K562 (cell line): ENCODE measurements around the gene TIMP4. TPM values are rescaled to one million over a fixed set of nuclear protein-coding genes. Genes with fewer than 3 reads are reported as not detected.

ENCODE experiments used
- ATAC-seq: fragments of 200-7000 bp; cut with Tn5 transposase; 3 replicates; pipeline ENCODE4 v1.9.1; 2020; ENCODE audit warnings: moderate library complexity
- BruUV-seq: library from RNA; stranded (reverse); fragments of 400-500 nt; replicated peaks from 2 replicates; lab custom pipeline; 2021; lab: Mats Ljungman, UMichigan
- CTCF ChIA-PET: fragments of 300-600 bp; formaldehyde crosslinking; extraction: SDS; loops from one replicate; lab custom pipeline; 2021; ENCODE audit warnings: low intra/inter-chr PET ratio; lab: Yijun Ruan, JAX
- POLR2A ChIA-PET: fragments of 300-600, 350-650 bp; sonication (Branson Sonifier 250); formaldehyde crosslinking; extraction: SDS; loops from one replicate; lab custom pipeline; 2021; ENCODE audit warnings: antibody characterized with exemption, inconsistent platforms; lab: Yijun Ruan, JAX
- DNase-seq, 4 experiments: peaks; one replicate each; pipeline versions ENCODE4 v3.0.0 to v3.0.0-alpha.2; 2011 to 2018; ENCODE audit warnings: low spot score in 3 of 4, mixed read lengths in 3 of 4; ENCODE audit errors: extremely low read depth in 1 of 4
- FAIRE-seq: peaks from 2 replicates; lab custom pipeline; 2011; peaks lifted over from hg19 to GRCh38; lab: Jason Lieb, UNC
- H2AFZ ChIP-seq: 2 replicates; pipeline ENCODE4 v1.6.0; 2011; ENCODE audit warnings: low read depth, low read length, control low read depth, inconsistent platforms
- H3K27ac ChIP-seq: fragments of 200-600 bp; 3 replicates; pipeline ENCODE4 v1.8.0; 2011; ENCODE audit warnings: low read depth, mild to moderate bottlenecking, control low read depth, inconsistent platforms, low read length, moderate library complexity, mixed read lengths; ENCODE audit errors: extremely low read depth
- H3K27me3 ChIP-seq, 2 experiments: fragments of 300-600 bp in 1 of 2; 2 replicates in 1 of 2; 3 replicates in 1 of 2; pipeline versions ENCODE4 v1.6.0 to v1.8.0; 2011; ENCODE audit warnings: inconsistent platforms in 2 of 2, low read length in 2 of 2, mild to moderate bottlenecking in 1 of 2, mixed read lengths in 1 of 2, moderate library complexity in 1 of 2; ENCODE audit not compliant: control insufficient read depth in 2 of 2, insufficient read depth in 2 of 2
- H3K36me3 ChIP-seq: fragments of 300-600 bp; 3 replicates; pipeline ENCODE4 v1.8.0; 2011; ENCODE audit warnings: mild to moderate bottlenecking, low read length, inconsistent platforms; ENCODE audit not compliant: control insufficient read depth, insufficient read depth
- H3K4me1 ChIP-seq, 2 experiments: fragments of 200-600 bp in 1 of 2; replicated peaks in 1 of 2; 2 replicates in 1 of 2; 3 replicates in 1 of 2; pipeline versions ENCODE4 v1.5.1 to v1.8.0; 2011; ENCODE audit warnings: inconsistent platforms in 2 of 2, low read length in 2 of 2, mild to moderate bottlenecking in 1 of 2, mixed read lengths in 1 of 2, moderate library complexity in 1 of 2; ENCODE audit not compliant: control insufficient read depth in 2 of 2, insufficient read depth in 2 of 2
- H3K4me2 ChIP-seq: 2 replicates; pipeline ENCODE4 v1.6.1; 2011; ENCODE audit warnings: low read length, control low read depth, inconsistent platforms, mixed read lengths; ENCODE audit not compliant: insufficient read depth
- H3K4me3 ChIP-seq: fragments of 200-600 bp; sonication (generic), shearing (Covaris generic); 2 replicates; pipeline ENCODE4 v1.5.1; 2016; ENCODE audit warnings: control low read depth, inconsistent platforms
- H3K79me2 ChIP-seq: fragments of 200-600 bp; 3 replicates; pipeline ENCODE4 v1.8.0; 2011; ENCODE audit warnings: low read length, inconsistent platforms; ENCODE audit not compliant: control insufficient read depth, insufficient read depth
- H3K9ac ChIP-seq, 2 experiments: 2 replicates each; pipeline versions ENCODE4 v1.6.0 to v1.6.1; 2011; ENCODE audit warnings: low read depth in 2 of 2, low read length in 2 of 2, control low read depth in 1 of 2, inconsistent platforms in 1 of 2, mild to moderate bottlenecking in 1 of 2, mixed read lengths in 1 of 2; ENCODE audit not compliant: insufficient read depth in 1 of 2
- H3K9me1 ChIP-seq: one replicate; pipeline ENCODE4 v1.6.0; 2011; ENCODE audit warnings: inconsistent platforms, mild to moderate bottlenecking, low read length, moderate library complexity; ENCODE audit not compliant: control insufficient read depth, insufficient read depth
- H3K9me3 ChIP-seq: replicated peaks from 2 replicates; pipeline ENCODE4 v1.5.1; 2011; ENCODE audit warnings: low read depth, low read length, inconsistent platforms; ENCODE audit not compliant: control insufficient read depth, insufficient read depth
- H4K20me1 ChIP-seq: replicated peaks from 2 replicates; pipeline ENCODE4 v1.6.1; 2011; ENCODE audit warnings: low read length, inconsistent platforms, mixed read lengths; ENCODE audit not compliant: control insufficient read depth, insufficient read depth
- CBFA2T2 ChIP-seq: fragments of 450-650 bp; conservative IDR thresholded peaks from 2 replicates; pipeline ENCODE4 v1.6.1; 2017; ENCODE audit warnings: mild to moderate bottlenecking
- GTF2A2 ChIP-seq: IDR thresholded peaks from 2 replicates; pipeline ENCODE4 v1.6.1; 2016; ENCODE audit warnings: mild to moderate bottlenecking, missing genetic modification characterization, missing compliant biosample characterization
- MTF1 ChIP-seq: fragments of 250-450 bp; sonication (Bioruptor Pico); IDR thresholded peaks from 2 replicates; pipeline ENCODE4 v1.9.0; 2021; ENCODE audit warnings: moderate library complexity, mild to moderate bottlenecking, inconsistent platforms, borderline replicate concordance
- OTX1 ChIP-seq: fragments of 450-650 bp; formaldehyde crosslinking; IDR thresholded peaks from 2 replicates; pipeline ENCODE4 v1.4.0; 2022; ENCODE audit warnings: mild to moderate bottlenecking
- PPARD ChIP-seq: fragments of 250-450 bp; sonication (Bioruptor Pico); IDR thresholded peaks from 2 replicates; pipeline ENCODE4 v1.8.0; 2022; ENCODE audit warnings: inconsistent platforms, mild to moderate bottlenecking, moderate library complexity
- RUNX1 ChIP-seq: sonication (generic); IDR thresholded peaks from 2 replicates; pipeline ENCODE4 v1.6.1; 2016; ENCODE audit warnings: antibody characterized with exemption, low read depth
- SIN3B ChIP-seq: fragments of 450-650 bp; IDR thresholded peaks from 2 replicates; pipeline ENCODE4 v1.6.1; 2017; ENCODE audit warnings: low read depth, mild to moderate bottlenecking, moderate library complexity
- SLC30A9 ChIP-seq: fragments of 250-450 bp; sonication (Bioruptor Pico); IDR thresholded peaks from 2 replicates; pipeline ENCODE4 v1.8.0; 2022; ENCODE audit warnings: mild to moderate bottlenecking, moderate library complexity
- SRF ChIP-seq, 2 experiments: fragments of 250-450, 450-650 bp in 1 of 2; sonication (Bioruptor Pico) in 1 of 2; sonication (generic) in 1 of 2; formaldehyde crosslinking; IDR thresholded peaks; 2 replicates each; pipeline versions ENCODE4 v1.5.0 to v1.5.1; 2020 to 2022; ENCODE audit warnings: mild to moderate bottlenecking in 1 of 2, missing genetic modification reagents in 1 of 2
- ZNF134 ChIP-seq: fragments of 250-450 bp; sonication (Bioruptor Pico); conservative IDR thresholded peaks from 2 replicates; pipeline ENCODE4 v1.4.0; 2020
- ZNF175 ChIP-seq: fragments of 200-800 bp; sonication (Bioruptor generic); IDR thresholded peaks from 2 replicates; pipeline ENCODE4 v1.6.1; 2016; ENCODE audit warnings: low read depth, mild to moderate bottlenecking, missing genetic modification characterization, missing compliant biosample characterization
- ZNF354B ChIP-seq: fragments of 250-450 bp; sonication (Bioruptor Pico); IDR thresholded peaks from 2 replicates; pipeline ENCODE4 v1.4.0; 2020
- ZNF695 ChIP-seq: fragments of 450-650 bp; formaldehyde crosslinking; IDR thresholded peaks from 2 replicates; pipeline ENCODE4 v1.4.0; 2020; ENCODE audit warnings: mild to moderate bottlenecking, moderate library complexity
- ZNF76 ChIP-seq: fragments of 250-450 bp; sonication (Bioruptor Pico); IDR thresholded peaks from 2 replicates; pipeline ENCODE4 v1.4.0; 2020; ENCODE audit warnings: mild to moderate bottlenecking, moderate library complexity, borderline replicate concordance
- WGBS: fragments of 100-300 bp; shearing (Covaris generic); methylation state at CpG from one replicate; pipeline ENCODE4 v1.1.6; 2016; ENCODE audit warnings: low coverage, mixed read lengths; ENCODE audit not compliant: insufficient coverage; ENCODE audit errors: missing lambda C conversion rate; 5-methylcytosine and 5-hydroxymethylcytosine counted together
- in situ Hi-C: fragments of 300-500 bp; cut with MboI; formaldehyde crosslinking; loops from 4 replicates; pipeline ENCODE4 v1.15.0; 2018; ENCODE audit warnings: inconsistent platforms, mixed read lengths
- intact Hi-C: fragments of 100-400 bp; cut with micrococcal nuclease; formaldehyde crosslinking; loops from 2 replicates; pipeline ENCODE4 v1.14.2; 2022
- polyA plus RNA-seq, 8 experiments: library from polyadenylated mRNA; depleted of rRNA in 4 of 8; stranded (reverse) in 5 of 8; unstranded in 3 of 8; fragments of >200 nt; fragmentation: Nextera tagmentation in 2 of 8; fragmentation: Illumina TruSeq in 1 of 8; extraction: Ambion mirVana in 2 of 8; extraction: Trizol in 1 of 8; gene quantifications; 2 replicates each; pipeline versions ENCODE4 v1.2.1 to v1.2.3, GENCODE V29; 2011 to 2014; ENCODE audit warnings: inconsistent platforms in 1 of 8, missing spikeins in 1 of 8
- total RNA-seq, 7 experiments: library from RNA; depleted of rRNA in 6 of 7; stranded (reverse); fragments of >200 nt in 6 of 7; fragmentation: Illumina TruSeq in 2 of 7; extraction: Trizol in 2 of 7; gene quantifications; 2 replicates each; pipeline versions ENCODE4 v1.2.1 to v1.2.3, GENCODE V29; 2011 to 2021; ENCODE audit warnings: low replicate concordance in 1 of 7
- TF ChIP-seq, protein P1 (sequence below), 2 experiments: IDR thresholded peaks in 1 of 2; conservative IDR thresholded peaks in 1 of 2; 2 replicates each; pipeline ENCODE4 v1.6.1; 2016; ENCODE audit warnings: low read depth in 2 of 2, mild to moderate bottlenecking in 1 of 2, missing compliant biosample characterization in 1 of 2, missing genetic modification characterization in 1 of 2, moderate library complexity in 1 of 2
- TF ChIP-seq, protein P2 (sequence below): IDR thresholded peaks from 2 replicates; pipeline ENCODE4 v1.6.1; 2011; ENCODE audit not compliant: insufficient read length; ENCODE audit errors: extremely low read depth
- TF ChIP-seq, protein P3 (sequence below): fragments of 250-450 bp; sonication (Bioruptor Pico); IDR thresholded peaks from 2 replicates; pipeline ENCODE4 v1.5.0; 2020; ENCODE audit warnings: mild to moderate bottlenecking

The TIMP4 gene
- total and polyA plus RNA-seq, 9 of the 15 experiments (the other 6 are each of a cell fraction or from before 2014, with no cell fraction given) = 0.03 to 0.07 TPM; not detected in 7

DNA sequence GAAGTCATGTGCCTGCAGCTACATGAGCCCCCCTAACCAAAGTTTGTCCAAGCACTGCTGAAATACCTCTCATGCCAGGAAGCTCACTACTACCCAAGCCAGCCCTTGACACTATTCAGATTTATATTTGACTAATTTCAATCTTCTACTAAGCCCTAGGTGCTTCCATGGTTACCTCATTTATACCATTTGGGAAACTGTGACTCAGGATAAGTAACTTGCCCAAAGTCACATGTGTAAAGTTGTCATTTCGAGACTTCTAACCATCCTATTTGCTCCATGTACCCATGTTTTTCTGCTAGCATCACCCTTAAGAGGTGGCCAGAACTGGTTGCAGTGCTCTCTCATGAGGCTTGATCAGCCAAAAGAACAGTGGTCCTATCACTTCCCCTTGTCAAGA, 20.7 kb upstream of the TIMP4 start:
- in situ Hi-C loops (no loop called here), intact Hi-C loops (loop anchor here (5.0 kb wide), 2 partner anchors 303 to 332 kb away; partner anchors contain the start of genes TAMM41 and TSEN2)
- H3K36me3 ChIP-seq = no peaks in the 10 kb centered on the region
- H3K9ac ChIP-seq = no peak overlapping the region
- no peak for ATAC-seq
- no peak overlapping the region for H3K27ac ChIP-seq
- no peak overlapping the region for H2AFZ ChIP-seq
- no peak overlapping the region for H3K4me2 ChIP-seq
- no TSS peak for BruUV-seq
- no peaks in the 10 kb centered on the region for H3K79me2 ChIP-seq
- ChIA-PET CTCF (no interaction called here), POLR2A (interaction anchor here (1.6 kb wide), 2 partner anchors 9 kb away, joined by 3 to 6 read pairs; no protein-coding TSS in a partner anchor)
- no peaks in the 10 kb centered on the region for H3K9me1 ChIP-seq
- H4K20me1 ChIP-seq = no peaks in the 10 kb centered on the region
- TF ChIP-seq MTF1 (no peak), OTX1 (no peak), ZNF695 (CRISPR knock-in tag) (no peak), ZNF354B (CRISPR knock-in tag) (no peak), RUNX1 (no peak), PPARD (CRISPR knock-in tag) (no peak), CBFA2T2 (no peak), SIN3B (no peak), SRF (CRISPR knock-in tag; IDR thresholded peaks at IDR 0.05) (no peak), SLC30A9 (CRISPR knock-in tag) (no peak), ZNF175 (CRISPR knock-in tag) (no peak), GTF2A2 (tag) (no peak), ZNF134 (CRISPR knock-in tag) (no peak), ZNF76 (no peak)
- TF ChIP-seq, protein P1, sequence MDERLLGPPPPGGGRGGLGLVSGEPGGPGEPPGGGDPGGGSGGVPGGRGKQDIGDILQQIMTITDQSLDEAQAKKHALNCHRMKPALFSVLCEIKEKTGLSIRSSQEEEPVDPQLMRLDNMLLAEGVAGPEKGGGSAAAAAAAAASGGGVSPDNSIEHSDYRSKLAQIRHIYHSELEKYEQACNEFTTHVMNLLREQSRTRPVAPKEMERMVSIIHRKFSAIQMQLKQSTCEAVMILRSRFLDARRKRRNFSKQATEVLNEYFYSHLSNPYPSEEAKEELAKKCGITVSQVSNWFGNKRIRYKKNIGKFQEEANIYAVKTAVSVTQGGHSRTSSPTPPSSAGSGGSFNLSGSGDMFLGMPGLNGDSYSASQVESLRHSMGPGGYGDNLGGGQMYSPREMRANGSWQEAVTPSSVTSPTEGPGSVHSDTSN (CRISPR knock-in tag; IDR thresholded peaks at IDR 0.05; ENCODE audit: low read depth) = no peak
- TF ChIP-seq, protein P1 (tag; conservative IDR thresholded peaks at IDR 0.05; ENCODE audit: low read depth) = no peak
- TF ChIP-seq, protein P2, sequence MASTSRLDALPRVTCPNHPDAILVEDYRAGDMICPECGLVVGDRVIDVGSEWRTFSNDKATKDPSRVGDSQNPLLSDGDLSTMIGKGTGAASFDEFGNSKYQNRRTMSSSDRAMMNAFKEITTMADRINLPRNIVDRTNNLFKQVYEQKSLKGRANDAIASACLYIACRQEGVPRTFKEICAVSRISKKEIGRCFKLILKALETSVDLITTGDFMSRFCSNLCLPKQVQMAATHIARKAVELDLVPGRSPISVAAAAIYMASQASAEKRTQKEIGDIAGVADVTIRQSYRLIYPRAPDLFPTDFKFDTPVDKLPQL = no peak
- TF ChIP-seq, protein P3, sequence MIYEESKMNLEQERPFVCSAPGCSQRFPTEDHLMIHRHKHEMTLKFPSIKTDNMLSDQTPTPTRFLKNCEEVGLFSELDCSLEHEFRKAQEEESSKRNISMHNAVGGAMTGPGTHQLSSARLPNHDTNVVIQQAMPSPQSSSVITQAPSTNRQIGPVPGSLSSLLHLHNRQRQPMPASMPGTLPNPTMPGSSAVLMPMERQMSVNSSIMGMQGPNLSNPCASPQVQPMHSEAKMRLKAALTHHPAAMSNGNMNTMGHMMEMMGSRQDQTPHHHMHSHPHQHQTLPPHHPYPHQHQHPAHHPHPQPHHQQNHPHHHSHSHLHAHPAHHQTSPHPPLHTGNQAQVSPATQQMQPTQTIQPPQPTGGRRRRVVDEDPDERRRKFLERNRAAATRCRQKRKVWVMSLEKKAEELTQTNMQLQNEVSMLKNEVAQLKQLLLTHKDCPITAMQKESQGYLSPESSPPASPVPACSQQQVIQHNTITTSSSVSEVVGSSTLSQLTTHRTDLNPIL = no peak
- H3K27me3 ChIP-seq = peaks cover 0 to 20% of the 10 kb centered on the region in 2 experiments; a peak in 3 of 5 replicates
- H3K4me1 ChIP-seq = no peaks in the 10 kb centered on the region; a peak in 1 of 5 replicates
- WGBS = 4% methylated on average over 1 of the region's 1 CpG
- H3K9me3 ChIP-seq = no peaks in the 10 kb centered on the region
- no peak overlapping the region for H3K4me3 ChIP-seq
- DNase-seq = no peak
- FAIRE-seq = no peak
